Measurements from ENCODE around the gene SSC4D. TPM values are rescaled to one million over a fixed set of nuclear protein-coding genes. Genes with fewer than 3 reads are reported as not detected.
"Not testable (repeated sequence)": the region's sequence is repeated elsewhere in the genome, so short reads cannot be mapped to it uniquely, and the experiment has no call there.

The SSC4D gene
- total and polyA plus RNA-seq, 4 experiments from 2014 or later: 0.31 TPM; not detected in 3

DNA sequence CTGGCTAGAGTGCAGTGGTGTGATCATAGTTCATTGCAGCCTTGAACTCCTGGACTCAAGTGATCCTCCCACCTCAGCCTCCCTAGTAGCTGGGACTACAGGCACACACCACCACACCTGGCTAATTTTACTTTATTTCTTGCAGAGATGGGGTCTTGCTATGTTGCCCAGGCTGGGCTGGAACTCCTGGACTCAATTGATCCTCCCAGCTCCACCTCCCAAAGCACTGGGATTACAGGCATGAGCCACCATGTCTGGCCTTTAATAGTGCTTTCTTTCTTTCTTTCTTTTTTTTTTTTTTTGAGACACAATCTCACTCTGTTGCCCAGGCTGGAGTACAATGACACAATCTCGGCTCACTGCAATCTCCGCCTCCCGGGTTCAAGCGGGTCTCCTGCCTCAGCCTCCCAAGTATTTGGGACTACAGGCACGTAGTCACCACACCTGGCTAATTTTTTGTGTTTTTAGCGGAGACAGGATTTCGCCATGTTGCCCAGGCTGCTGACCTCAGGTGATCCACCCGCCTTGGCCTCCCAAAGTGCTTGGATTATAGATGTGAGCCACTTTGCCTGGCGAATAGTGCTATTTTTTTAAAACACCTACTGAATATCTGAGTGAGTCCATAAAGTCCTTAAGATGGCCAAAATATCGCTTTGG lies 8.3 kb upstream of the SSC4D start:
- H3K4me1 Mint-ChIP-seq; H3K27ac Mint-ChIP-seq; H3K27me3 ChIP-seq (ENCODE audit: insufficient read depth, low read length); H3K4me3 ChIP-seq (ENCODE audit: low read length in 2 of 2); H3K9me3 Mint-ChIP-seq; H3K36me3 ChIP-seq (ENCODE audit: insufficient read depth, low read length); H3K4me3 Mint-ChIP-seq; H3K9me3 ChIP-seq (ENCODE audit: control insufficient read depth in 1 of 2, low read length in 2 of 2); H3K27ac ChIP-seq (ENCODE audit: low read depth, low read length); H3K27me3 Mint-ChIP-seq; H3K36me3 Mint-ChIP-seq; intact Hi-C loops (cut with micrococcal nuclease); DNase-seq; H3K4me1 ChIP-seq (ENCODE audit: insufficient read depth, low read length); POLR2A ChIA-PET (ENCODE audit: partially characterized antibody): not testable (repeated sequence)
- CTCF ChIA-PET (ENCODE audit: partially characterized antibody): interaction anchor here (0.7 kb wide), 1 partner anchor 832 kb away, joined by 3 read pairs; no protein-coding TSS in a partner anchor

GRCh38 chr7:76412249-76412648 lies 2.8 kb upstream of the SSC4D start:
- Histone ChIP-seq H3K4me1 (ENCODE audit: insufficient read depth, low read length) (no peaks in the 10 kb centered on the region), H3K27me3 (ENCODE audit: insufficient read depth, low read length) (no peaks in the 10 kb centered on the region), H3K9me3 (ENCODE audit: control insufficient read depth in 1 of 2, low read length in 2 of 2) (no peaks in the 10 kb centered on the region), H3K36me3 (ENCODE audit: insufficient read depth, low read length) (no peaks in the 10 kb centered on the region), H3K27ac (ENCODE audit: low read depth, low read length) (no peak overlapping the region), H3K4me3 (ENCODE audit: low read length in 2 of 2) (no peak overlapping the region)
- intact Hi-C loops (cut with micrococcal nuclease): no loop called here
- ChIA-PET POLR2A (ENCODE audit: partially characterized antibody) (no interaction called here), CTCF (ENCODE audit: partially characterized antibody) (interaction anchor here (0.6 kb wide), 1 partner anchor 19 kb away, joined by 3 read pairs; no protein-coding TSS in a partner anchor)
- Mint-ChIP-seq H3K4me3 (no peak overlapping the region), H3K27ac (peak overlapping the region in 1 of 7 donors; percentile 61), H3K36me3 (no peaks in the 10 kb centered on the region), H3K4me1 (peaks cover 0 to 2% (median 0%) of the 10 kb centered on the region in 4 donors), H3K27me3 (peaks cover 0 to 1% of the 10 kb centered on the region in 2 donors), H3K9me3 (no peaks in the 10 kb centered on the region)
- no peak for DNase-seq

DNA sequence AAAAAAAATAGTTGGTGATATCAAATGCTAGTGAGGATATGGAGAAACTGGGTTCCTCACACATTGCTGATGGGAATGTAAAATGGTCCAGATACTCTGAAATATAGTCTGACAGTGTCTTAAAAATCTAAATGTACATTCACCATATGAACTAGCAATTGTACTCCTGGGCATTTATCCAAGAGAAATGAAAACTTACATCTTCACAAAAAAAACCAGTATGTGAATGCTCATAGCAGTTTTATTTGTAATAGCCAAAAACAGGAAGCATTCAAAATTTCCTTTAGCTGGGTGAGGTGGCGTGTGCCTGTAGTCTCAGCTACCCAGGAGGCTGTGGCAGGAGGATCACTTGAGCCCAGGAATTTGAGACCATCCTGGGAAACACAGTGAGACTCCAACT lies 2.1 kb upstream of the SSC4D start:
- Mint-ChIP-seq H3K27me3 (peaks cover 0 to 1% of the 10 kb centered on the region in 2 donors), H3K4me3 (no peak overlapping the region), H3K36me3 (no peaks in the 10 kb centered on the region), H3K4me1 (peaks cover 0 to 2% (median 0%) of the 10 kb centered on the region in 4 donors), H3K9me3 (no peaks in the 10 kb centered on the region), H3K27ac (no peak overlapping the region)
- Histone ChIP-seq H3K27ac (ENCODE audit: low read depth, low read length) (no peak overlapping the region), H3K27me3 (ENCODE audit: insufficient read depth, low read length) (no peaks in the 10 kb centered on the region), H3K36me3 (ENCODE audit: insufficient read depth, low read length) (no peaks in the 10 kb centered on the region), H3K4me1 (ENCODE audit: insufficient read depth, low read length) (no peaks in the 10 kb centered on the region), H3K4me3 (ENCODE audit: low read length in 2 of 2) (no peak overlapping the region), H3K9me3 (ENCODE audit: control insufficient read depth in 1 of 2, low read length in 2 of 2) (no peaks in the 10 kb centered on the region)
- intact Hi-C loops (cut with micrococcal nuclease): no loop called here
- ChIA-PET CTCF (ENCODE audit: partially characterized antibody) (interaction anchor here (0.6 kb wide), 1 partner anchor 20 kb away, joined by 3 read pairs; no protein-coding TSS in a partner anchor), POLR2A (ENCODE audit: partially characterized antibody) (no interaction called here)
- no peak for DNase-seq

- intact Hi-C loops (cut with micrococcal nuclease): no loop called here
- Mint-ChIP-seq H3K27me3 (peaks cover 0 to 1% of the 10 kb centered on the region in 2 donors), H3K4me3 (no peak overlapping the region), H3K27ac (no peak overlapping the region), H3K4me1 (peaks cover 0 to 3% (median 0%) of the 10 kb centered on the region in 4 donors), H3K36me3 (no peaks in the 10 kb centered on the region), H3K9me3 (no peaks in the 10 kb centered on the region)
- no peaks in the 10 kb centered on the region for H3K9me3 ChIP-seq (ENCODE audit: control insufficient read depth in 1 of 2, low read length in 2 of 2)
- H3K4me1 ChIP-seq (ENCODE audit: insufficient read depth, low read length): no peaks in the 10 kb centered on the region
- no peaks in the 10 kb centered on the region for H3K27me3 ChIP-seq (ENCODE audit: insufficient read depth, low read length)
- no peak overlapping the region for H3K27ac ChIP-seq (ENCODE audit: low read depth, low read length)
- POLR2A ChIA-PET (ENCODE audit: partially characterized antibody): no interaction called here
- no peak for DNase-seq
- no peaks in the 10 kb centered on the region for H3K36me3 ChIP-seq (ENCODE audit: insufficient read depth, low read length)
- CTCF ChIA-PET (ENCODE audit: partially characterized antibody): no interaction called here
- H3K4me3 ChIP-seq (ENCODE audit: low read length in 2 of 2): no peak overlapping the region
Observed at GRCh38 chr7:76408121-76408560, 1.4 kb downstream of the SSC4D start.

DNA sequence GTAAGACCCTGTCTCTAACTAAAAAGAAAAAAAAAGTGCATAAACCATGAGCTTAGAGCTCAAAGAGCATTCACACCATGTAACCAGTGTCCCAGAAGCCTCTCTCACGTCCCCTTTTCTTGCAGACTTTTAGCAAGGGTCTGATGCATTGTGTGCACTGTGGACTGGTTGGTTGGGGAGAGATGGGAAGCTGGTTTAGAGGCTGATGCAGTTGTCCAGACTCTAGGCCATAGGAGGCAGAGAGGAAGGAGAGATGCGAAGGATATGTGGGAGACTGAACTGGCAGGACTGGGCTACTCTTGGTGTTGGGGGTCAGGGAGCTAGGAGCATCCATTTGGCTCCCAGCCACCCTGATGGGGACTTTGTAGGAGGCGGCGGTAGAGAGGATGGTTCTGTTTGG lies 1.8 kb downstream of the SSC4D start:
- POLR2A ChIA-PET (ENCODE audit: partially characterized antibody): no interaction called here
- Mint-ChIP-seq H3K4me1 (peaks cover 0 to 3% (median 0%) of the 10 kb centered on the region in 4 donors), H3K27ac (peak overlapping the region in 2 of 7 donors; percentile 32 to 80), H3K27me3 (peaks cover 0 to 1% of the 10 kb centered on the region in 2 donors), H3K9me3 (no peaks in the 10 kb centered on the region), H3K4me3 (no peak overlapping the region), H3K36me3 (no peaks in the 10 kb centered on the region)
- CTCF ChIA-PET (ENCODE audit: partially characterized antibody): interaction anchor here (1.0 kb wide), 1 partner anchor 11 kb away, joined by 3 read pairs; no protein-coding TSS in a partner anchor
- Histone ChIP-seq H3K4me1 (ENCODE audit: insufficient read depth, low read length) (no peaks in the 10 kb centered on the region), H3K9me3 (ENCODE audit: control insufficient read depth in 1 of 2, low read length in 2 of 2) (no peaks in the 10 kb centered on the region), H3K27ac (ENCODE audit: low read depth, low read length) (no peak overlapping the region), H3K4me3 (ENCODE audit: low read length in 2 of 2) (no peak overlapping the region), H3K36me3 (ENCODE audit: insufficient read depth, low read length) (no peaks in the 10 kb centered on the region), H3K27me3 (ENCODE audit: insufficient read depth, low read length) (no peaks in the 10 kb centered on the region)
- DNase-seq: no peak
- intact Hi-C loops (cut with micrococcal nuclease): no loop called here

- Histone ChIP-seq H3K36me3 (ENCODE audit: insufficient read depth, low read length) (no peaks in the 10 kb centered on the region), H3K4me3 (ENCODE audit: low read length in 2 of 2) (no peak overlapping the region), H3K27ac (ENCODE audit: low read depth, low read length) (no peak overlapping the region), H3K27me3 (ENCODE audit: insufficient read depth, low read length) (no peaks in the 10 kb centered on the region), H3K9me3 (ENCODE audit: control insufficient read depth in 1 of 2, low read length in 2 of 2) (no peaks in the 10 kb centered on the region), H3K4me1 (ENCODE audit: insufficient read depth, low read length) (no peaks in the 10 kb centered on the region)
- intact Hi-C loops (cut with micrococcal nuclease): no loop called here
- H3K36me3 Mint-ChIP-seq: no peaks in the 10 kb centered on the region
- peaks cover 0 to 3% (median 0%) of the 10 kb centered on the region in 4 donors for H3K4me1 Mint-ChIP-seq
- no peak overlapping the region for H3K4me3 Mint-ChIP-seq
- H3K27ac Mint-ChIP-seq: no peak overlapping the region
- no peaks in the 10 kb centered on the region for H3K27me3 Mint-ChIP-seq
- no peaks in the 10 kb centered on the region for H3K9me3 Mint-ChIP-seq
- POLR2A ChIA-PET (ENCODE audit: partially characterized antibody): no interaction called here
- CTCF ChIA-PET (ENCODE audit: partially characterized antibody): no interaction called here
- no peak for DNase-seq
Observed at GRCh38 chr7:76405738-76406137, 3.8 kb downstream of the SSC4D start.

GRCh38 chr7:76403780-76404494 lies 5.6 kb downstream of the SSC4D start:
- no peaks in the 10 kb centered on the region for H3K27me3 ChIP-seq (ENCODE audit: insufficient read depth, low read length)
- H3K4me3 ChIP-seq (ENCODE audit: low read length in 2 of 2): no peak overlapping the region
- Mint-ChIP-seq H3K4me1 (peaks cover 0 to 3% (median 0%) of the 10 kb centered on the region in 4 donors), H3K9me3 (no peaks in the 10 kb centered on the region), H3K4me3 (no peak overlapping the region), H3K27me3 (no peaks in the 10 kb centered on the region), H3K27ac (peak overlapping the region in 1 of 7 donors; percentile 46), H3K36me3 (no peaks in the 10 kb centered on the region)
- no peak for DNase-seq
- no peak overlapping the region for H3K27ac ChIP-seq (ENCODE audit: low read depth, low read length)
- intact Hi-C loops (cut with micrococcal nuclease): no loop called here
- H3K4me1 ChIP-seq (ENCODE audit: insufficient read depth, low read length): no peaks in the 10 kb centered on the region
- POLR2A ChIA-PET (ENCODE audit: partially characterized antibody): no interaction called here
- H3K36me3 ChIP-seq (ENCODE audit: insufficient read depth, low read length): no peaks in the 10 kb centered on the region
- H3K9me3 ChIP-seq (ENCODE audit: control insufficient read depth in 1 of 2, low read length in 2 of 2): no peaks in the 10 kb centered on the region
- CTCF ChIA-PET (ENCODE audit: partially characterized antibody): no interaction called here
